Kidney epithelial cell (primary cell): ENCODE results near the gene KLHL1. TPM values are rescaled to one million over a fixed set of nuclear protein-coding genes. Genes with fewer than 3 reads are reported as not detected.

ENCODE experiments used
- DNase-seq: peaks from one replicate; pipeline ENCODE4 v3.0.0-alpha.2; 2010; ENCODE audit warnings: low read depth
- H3K27me3 ChIP-seq: 2 replicates; pipeline ENCODE4 v1.6.0; 2011; ENCODE audit warnings: low read length; ENCODE audit not compliant: control insufficient read depth, insufficient read depth
- H3K36me3 ChIP-seq: 2 replicates; pipeline ENCODE4 v1.5.1; 2011; ENCODE audit warnings: low read length; ENCODE audit not compliant: control insufficient read depth, insufficient read depth
- H3K4me3 ChIP-seq: 2 replicates; pipeline ENCODE4 v1.5.1; 2011; ENCODE audit warnings: low read depth, mild to moderate bottlenecking, control low read depth, low read length
- CTCF ChIP-seq: IDR thresholded peaks from 2 replicates; pipeline ENCODE4 v1.5.1; 2011; ENCODE audit warnings: mild to moderate bottlenecking, moderate library complexity, low read length, control low read depth, inconsistent platforms; ENCODE audit not compliant: insufficient read depth, poor library complexity, severe bottlenecking
- total RNA-seq: library from RNA; depleted of rRNA; stranded (reverse); fragments of >200 nt; gene quantifications from 2 replicates; pipeline ENCODE4 v1.2.3, GENCODE V29; 2015

KLHL1 gene
- total RNA-seq, 1 donor from 2014 or later, result not detected

- no peaks in the 10 kb centered on the region for H3K36me3 ChIP-seq
- TF ChIP-seq CTCF, result no peak
Measured at GRCh38 chr13:69912630-69913029, 195.6 kb downstream of the KLHL1 start.

GRCh38 chr13:69910800-69911199 is 197.5 kb downstream of the KLHL1 start:
- TF ChIP-seq CTCF, result no peak
- DNase-seq, result no peak
- Histone ChIP-seq H3K4me3 (no peak overlapping the region), H3K36me3 (no peaks in the 10 kb centered on the region), H3K27me3 (no peaks in the 10 kb centered on the region)

More at GRCh38 chr13:69912630-69913029, 195.6 kb downstream of the KLHL1 start:
- H3K27me3 ChIP-seq, result no peaks in the 10 kb centered on the region
- DNase-seq, result no peak
- H3K4me3 ChIP-seq, result no peak overlapping the region

- H3K4me3 ChIP-seq, result no peak overlapping the region
- no peaks in the 10 kb centered on the region for H3K27me3 ChIP-seq
- H3K36me3 ChIP-seq, result no peaks in the 10 kb centered on the region
- no peak for DNase-seq
- no peak for TF ChIP-seq CTCF
Measured at GRCh38 chr13:69904784-69905183, 203.5 kb downstream of the KLHL1 start.

- no peak for DNase-seq
Measured at GRCh38 chr13:69903081-69903480, 205.2 kb downstream of the KLHL1 start.

GRCh38 chr13:69882451-69882850 is 225.8 kb downstream of the KLHL1 start:
- no peak overlapping the region for H3K4me3 ChIP-seq
- DNase-seq, result no peak
- H3K36me3 ChIP-seq, result no peaks in the 10 kb centered on the region
- no peak for TF ChIP-seq CTCF
- no peaks in the 10 kb centered on the region for H3K27me3 ChIP-seq

More at GRCh38 chr13:69903081-69903480, 205.2 kb downstream of the KLHL1 start:
- no peak for TF ChIP-seq CTCF
- no peaks in the 10 kb centered on the region for H3K27me3 ChIP-seq
- H3K36me3 ChIP-seq, result no peaks in the 10 kb centered on the region
- H3K4me3 ChIP-seq, result no peak overlapping the region

- no peak for DNase-seq
- Histone ChIP-seq H3K4me3 (no peak overlapping the region), H3K36me3 (no peaks in the 10 kb centered on the region), H3K27me3 (no peaks in the 10 kb centered on the region)
- no peak for TF ChIP-seq CTCF
Measured at GRCh38 chr13:69879936-69880335, 228.3 kb downstream of the KLHL1 start.
